Osteocyte (in vitro differentiated cells): ENCODE measurements around the gene MZT1. TPM values are rescaled to one million over a fixed set of nuclear protein-coding genes. Genes with fewer than 3 reads are reported as not detected.

Experiments
- DNase-seq: peaks from one replicate; pipeline ENCODE4 v3.0.0; 2021; ENCODE audit warnings: mixed read lengths; ENCODE audit not compliant: unreplicated experiment; ENCODE audit errors: extremely low spot score
- H3K27ac Mint-ChIP-seq: one replicate; pipeline ENCODE4 v1.8.0; 2021; ENCODE audit warnings: mild to moderate bottlenecking, mixed read lengths; ENCODE audit not compliant: unreplicated experiment
- H3K27me3 Mint-ChIP-seq: one replicate; pipeline ENCODE4 v1.8.0; 2021; ENCODE audit warnings: mixed read lengths; ENCODE audit not compliant: unreplicated experiment
- H3K36me3 Mint-ChIP-seq: one replicate; pipeline ENCODE4 v1.8.0; 2021; ENCODE audit warnings: mixed read lengths; ENCODE audit not compliant: unreplicated experiment
- H3K4me1 Mint-ChIP-seq: one replicate; pipeline ENCODE4 v1.8.0; 2021; ENCODE audit warnings: mixed read lengths; ENCODE audit not compliant: unreplicated experiment
- H3K4me3 Mint-ChIP-seq: one replicate; pipeline ENCODE4 v1.8.0; 2021; ENCODE audit warnings: mild to moderate bottlenecking, moderate library complexity, mixed read lengths; ENCODE audit not compliant: unreplicated experiment
- H3K9me3 Mint-ChIP-seq: one replicate; pipeline ENCODE4 v1.8.0; 2021; ENCODE audit warnings: mixed read lengths; ENCODE audit not compliant: unreplicated experiment
- total RNA-seq: library from RNA; stranded (reverse); gene quantifications from 2 replicates; pipeline ENCODE4 v1.2.1, GENCODE V29; 2021
- TF ChIP-seq, protein P1 (sequence below): fragments of 200-600 bp; sonication (generic); IDR thresholded peaks from 2 replicates; pipeline ENCODE4 v1.5.0; 2021; ENCODE audit warnings: antibody characterized with exemption, mild to moderate bottlenecking, moderate library complexity

The MZT1 gene
- total RNA-seq, 1 donor from 2014 or later = 8.5 TPM

DNA sequence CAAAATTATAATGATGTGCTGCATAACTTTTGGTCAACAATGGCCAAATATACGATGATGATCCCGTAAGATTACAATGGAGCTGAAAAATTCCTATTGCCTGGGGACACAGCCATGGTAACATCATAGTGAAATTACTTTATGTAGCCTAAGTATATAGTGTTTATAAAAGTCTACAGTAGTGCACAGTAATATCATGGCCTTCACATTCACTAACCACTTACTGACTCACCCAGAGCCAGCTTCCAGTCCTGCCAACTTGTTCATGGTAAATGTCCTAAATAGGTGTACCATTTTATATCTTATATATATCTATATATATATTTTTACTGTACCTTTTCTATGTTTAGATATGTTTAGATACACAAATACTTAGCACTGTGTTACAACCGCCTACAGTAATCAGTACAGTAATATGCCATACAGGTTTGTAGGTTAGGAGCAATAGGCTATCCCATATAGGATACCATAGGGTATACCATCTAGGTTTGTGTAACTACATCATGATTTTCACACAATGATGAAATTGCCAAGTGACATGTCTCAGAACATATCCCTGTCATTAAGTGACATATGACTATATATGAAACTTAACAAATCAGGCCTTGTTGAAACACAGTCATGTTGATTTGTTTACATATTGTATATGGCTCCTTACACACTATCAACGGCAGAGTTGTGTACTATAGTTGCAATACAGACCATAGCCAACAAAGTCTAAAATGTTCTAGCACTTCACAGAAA is 30.5 kb upstream of the MZT1 start:
- Mint-ChIP-seq H3K9me3 (no peaks in the 10 kb centered on the region), H3K36me3 (peaks cover 40% of the 10 kb centered on the region), H3K27me3 (no peaks in the 10 kb centered on the region), H3K4me1 (no peaks in the 10 kb centered on the region), H3K4me3 (no peak overlapping the region), H3K27ac (no peak overlapping the region)
- TF ChIP-seq, protein P1, sequence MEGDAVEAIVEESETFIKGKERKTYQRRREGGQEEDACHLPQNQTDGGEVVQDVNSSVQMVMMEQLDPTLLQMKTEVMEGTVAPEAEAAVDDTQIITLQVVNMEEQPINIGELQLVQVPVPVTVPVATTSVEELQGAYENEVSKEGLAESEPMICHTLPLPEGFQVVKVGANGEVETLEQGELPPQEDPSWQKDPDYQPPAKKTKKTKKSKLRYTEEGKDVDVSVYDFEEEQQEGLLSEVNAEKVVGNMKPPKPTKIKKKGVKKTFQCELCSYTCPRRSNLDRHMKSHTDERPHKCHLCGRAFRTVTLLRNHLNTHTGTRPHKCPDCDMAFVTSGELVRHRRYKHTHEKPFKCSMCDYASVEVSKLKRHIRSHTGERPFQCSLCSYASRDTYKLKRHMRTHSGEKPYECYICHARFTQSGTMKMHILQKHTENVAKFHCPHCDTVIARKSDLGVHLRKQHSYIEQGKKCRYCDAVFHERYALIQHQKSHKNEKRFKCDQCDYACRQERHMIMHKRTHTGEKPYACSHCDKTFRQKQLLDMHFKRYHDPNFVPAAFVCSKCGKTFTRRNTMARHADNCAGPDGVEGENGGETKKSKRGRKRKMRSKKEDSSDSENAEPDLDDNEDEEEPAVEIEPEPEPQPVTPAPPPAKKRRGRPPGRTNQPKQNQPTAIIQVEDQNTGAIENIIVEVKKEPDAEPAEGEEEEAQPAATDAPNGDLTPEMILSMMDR = no peak
- no peak for DNase-seq

DNA sequence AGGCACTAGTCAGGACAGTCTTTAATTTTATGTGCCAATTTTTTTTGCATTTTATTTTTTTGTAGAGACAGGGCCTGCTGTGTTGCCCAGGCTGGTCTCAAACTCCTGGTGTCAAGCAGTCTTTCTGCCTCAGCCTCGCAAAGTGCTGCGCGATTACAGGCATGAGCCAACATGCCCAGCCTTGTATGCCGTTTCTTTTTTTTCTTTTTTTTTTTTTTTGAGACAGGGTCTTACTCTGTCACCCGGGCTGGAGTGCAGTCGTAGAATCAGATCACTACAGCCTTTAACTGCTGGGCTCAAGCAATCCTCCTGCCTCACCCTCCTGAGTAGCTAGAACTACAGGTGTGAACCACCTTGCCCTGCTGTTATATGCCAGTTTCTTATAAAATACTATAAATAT is 26.7 kb upstream of the MZT1 start:
- H3K36me3 Mint-ChIP-seq = peaks cover 40% of the 10 kb centered on the region

DNA sequence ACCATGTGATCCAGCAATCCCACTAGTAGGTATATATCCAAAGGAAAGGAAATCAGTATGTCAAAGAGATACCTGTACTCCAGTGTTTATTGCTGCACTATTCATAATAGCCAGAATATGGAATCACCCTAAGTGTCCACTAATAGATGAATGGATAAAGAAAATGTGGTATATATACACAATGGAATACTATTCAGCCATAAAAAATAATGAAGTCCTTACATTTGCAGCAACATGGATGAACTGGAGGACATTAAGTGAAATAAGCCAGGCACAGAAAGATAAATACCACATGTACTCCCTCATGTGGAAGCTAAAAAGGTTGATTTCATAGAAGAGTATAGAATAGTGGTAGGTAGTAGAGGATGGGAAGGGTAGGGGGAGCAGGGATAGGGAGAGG is 23.8 kb upstream of the MZT1 start:
- TF ChIP-seq, protein P1 = no peak
- no peak overlapping the region for H3K27ac Mint-ChIP-seq
- no peak overlapping the region for H3K4me3 Mint-ChIP-seq
- H3K9me3 Mint-ChIP-seq = peaks cover 8% of the 10 kb centered on the region
- H3K36me3 Mint-ChIP-seq = peaks cover 43% of the 10 kb centered on the region
- H3K4me1 Mint-ChIP-seq = no peaks in the 10 kb centered on the region
- no peaks in the 10 kb centered on the region for H3K27me3 Mint-ChIP-seq
- no peak for DNase-seq

More for the DNA sequence above, 26.7 kb upstream of the MZT1 start:
- no peak for DNase-seq
- TF ChIP-seq, protein P1 = no peak
- Mint-ChIP-seq H3K9me3 (peaks cover 8% of the 10 kb centered on the region), H3K27ac (no peak overlapping the region), H3K27me3 (no peaks in the 10 kb centered on the region), H3K4me1 (no peaks in the 10 kb centered on the region), H3K4me3 (no peak overlapping the region)

DNA sequence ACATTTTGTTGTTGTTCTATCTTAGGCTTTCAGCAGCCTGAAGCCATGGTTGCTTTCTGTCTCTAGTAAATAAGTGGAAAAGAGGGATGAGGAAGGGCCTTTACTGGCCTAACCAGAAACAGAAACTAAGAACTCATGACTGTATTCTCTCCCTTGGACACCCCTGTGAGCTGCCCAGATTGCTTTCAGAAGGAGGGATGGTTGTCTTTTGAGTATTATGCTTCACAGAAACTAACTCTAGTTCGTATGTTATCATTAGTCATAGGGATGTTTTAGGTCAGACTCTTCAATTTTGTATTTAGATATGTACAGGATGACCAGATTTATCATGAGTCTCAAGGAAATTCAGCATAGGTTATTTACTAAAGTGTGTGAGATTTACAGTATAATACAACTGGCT is 17.8 kb upstream of the MZT1 start:
- Mint-ChIP-seq H3K36me3 (peaks cover 21% of the 10 kb centered on the region), H3K27me3 (no peaks in the 10 kb centered on the region), H3K4me3 (no peak overlapping the region), H3K9me3 (no peaks in the 10 kb centered on the region), H3K4me1 (no peaks in the 10 kb centered on the region), H3K27ac (no peak overlapping the region)
- TF ChIP-seq, protein P1 = no peak
- DNase-seq = no peak

DNA sequence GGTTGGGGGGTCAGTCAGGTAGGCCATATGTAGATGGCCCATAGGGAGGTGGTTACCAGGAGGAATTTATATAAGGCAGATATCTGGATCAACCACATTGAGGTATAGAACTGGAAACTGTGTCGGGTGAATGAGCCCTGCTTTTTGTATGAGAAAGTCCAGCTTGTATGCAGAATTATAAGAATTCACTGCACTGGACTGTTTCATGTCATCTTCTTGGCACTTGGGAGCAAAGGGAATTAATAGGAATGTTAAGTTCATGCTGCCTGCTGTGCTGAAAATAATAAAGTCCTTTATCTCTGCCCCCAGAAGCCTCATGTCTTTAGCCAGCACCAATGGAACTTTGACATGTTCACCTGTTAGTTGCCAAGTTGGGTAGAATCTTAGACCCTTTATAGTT is 12.6 kb upstream of the MZT1 start:
- Mint-ChIP-seq H3K4me1 (no peaks in the 10 kb centered on the region), H3K27me3 (no peaks in the 10 kb centered on the region), H3K9me3 (no peaks in the 10 kb centered on the region), H3K36me3 (peaks cover 17% of the 10 kb centered on the region), H3K4me3 (no peak overlapping the region), H3K27ac (no peak overlapping the region)
- TF ChIP-seq, protein P1 = no peak
- DNase-seq = no peak
